ENCODE data around the gene FLRT1.

DNA sequence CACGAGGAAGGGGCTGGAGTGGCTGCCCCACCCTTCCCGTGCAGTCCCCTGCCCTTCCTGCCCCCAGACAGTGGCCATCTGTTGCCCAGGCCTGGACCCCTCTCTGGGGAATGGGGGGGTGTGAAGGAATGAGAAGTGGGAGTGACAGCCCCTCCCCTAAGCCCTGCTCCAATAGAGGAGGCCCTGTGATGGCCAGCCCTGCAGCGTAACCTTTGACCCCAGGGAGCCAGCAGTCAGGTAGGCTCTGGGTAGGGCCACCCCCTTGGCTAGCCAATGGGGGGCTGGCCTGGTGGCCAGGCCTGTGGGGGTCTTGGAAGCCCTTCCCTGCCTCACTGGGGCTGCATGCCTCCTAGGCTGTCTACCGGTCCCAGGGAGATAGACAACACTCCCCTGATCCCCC, 6.6 kb downstream of the FLRT1 start:
- TF ChIP-seq, protein P1, sequence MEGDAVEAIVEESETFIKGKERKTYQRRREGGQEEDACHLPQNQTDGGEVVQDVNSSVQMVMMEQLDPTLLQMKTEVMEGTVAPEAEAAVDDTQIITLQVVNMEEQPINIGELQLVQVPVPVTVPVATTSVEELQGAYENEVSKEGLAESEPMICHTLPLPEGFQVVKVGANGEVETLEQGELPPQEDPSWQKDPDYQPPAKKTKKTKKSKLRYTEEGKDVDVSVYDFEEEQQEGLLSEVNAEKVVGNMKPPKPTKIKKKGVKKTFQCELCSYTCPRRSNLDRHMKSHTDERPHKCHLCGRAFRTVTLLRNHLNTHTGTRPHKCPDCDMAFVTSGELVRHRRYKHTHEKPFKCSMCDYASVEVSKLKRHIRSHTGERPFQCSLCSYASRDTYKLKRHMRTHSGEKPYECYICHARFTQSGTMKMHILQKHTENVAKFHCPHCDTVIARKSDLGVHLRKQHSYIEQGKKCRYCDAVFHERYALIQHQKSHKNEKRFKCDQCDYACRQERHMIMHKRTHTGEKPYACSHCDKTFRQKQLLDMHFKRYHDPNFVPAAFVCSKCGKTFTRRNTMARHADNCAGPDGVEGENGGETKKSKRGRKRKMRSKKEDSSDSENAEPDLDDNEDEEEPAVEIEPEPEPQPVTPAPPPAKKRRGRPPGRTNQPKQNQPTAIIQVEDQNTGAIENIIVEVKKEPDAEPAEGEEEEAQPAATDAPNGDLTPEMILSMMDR (IDR thresholded peaks at IDR 0.05): no peak
- no peak for TF ChIP-seq POLR2AphosphoS5 (IDR thresholded peaks at IDR 0.05)
